Ovary (tissue), 1 donor: ENCODE measurements around the gene SRGAP3.

Experiments
- EP300 ChIP-seq: sonication (generic); formaldehyde crosslinking; IDR thresholded peaks from one replicate; pipeline ENCODE4 v1.6.1; 2017; ENCODE audit warnings: antibody characterized with exemption
- POLR2A ChIP-seq: fragments of 450-650 bp; IDR thresholded peaks from one replicate; pipeline ENCODE4 v1.6.1; 2017; ENCODE audit warnings: antibody characterized with exemption, mild to moderate bottlenecking, moderate library complexity

DNA sequence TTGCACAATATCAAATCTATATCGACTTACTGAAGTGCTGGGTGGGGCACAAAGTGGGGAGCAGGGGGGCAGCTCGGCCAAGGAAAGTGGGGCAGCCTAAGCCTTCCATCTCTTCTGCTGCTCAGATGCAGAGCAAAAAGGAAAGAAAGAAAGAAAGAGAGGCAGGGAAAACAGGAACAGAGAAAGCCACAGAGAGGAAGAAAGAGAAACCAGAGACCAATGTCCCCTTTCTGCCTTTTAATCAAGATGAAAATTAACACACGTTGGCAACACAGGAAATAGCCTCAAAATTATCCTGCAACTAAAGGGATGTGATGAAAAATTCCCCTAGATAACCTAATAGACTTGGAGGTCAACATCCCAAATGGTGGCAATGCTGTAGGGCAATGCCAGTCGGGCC, 214.0 kb downstream of the SRGAP3 start:
- no peak for TF ChIP-seq EP300
- TF ChIP-seq POLR2A: no peak
